Dermis microvascular lymphatic vessel endothelial cell (primary cell): Measurements from ENCODE around the gene TAF3. TPM values are rescaled to one million over a fixed set of nuclear protein-coding genes. Genes with fewer than 3 reads are reported as not detected.
"Not testable (repeated sequence)": the region's sequence is repeated elsewhere in the genome, so short reads cannot be mapped to it uniquely, and the experiment has no call there.

ENCODE experiments used
- DNase-seq, 2 donors: peaks; one replicate each; pipeline versions ENCODE4 v3.0.0 to v3.0.0-alpha.2; 2010; ENCODE audit warnings: low read depth in 2 of 2
- total RNA-seq: library from RNA; depleted of rRNA; stranded (reverse); fragments of >200 nt; gene quantifications from 2 replicates; pipeline ENCODE4 v1.2.1, GENCODE V29; 2014

Gene TAF3, protein sequence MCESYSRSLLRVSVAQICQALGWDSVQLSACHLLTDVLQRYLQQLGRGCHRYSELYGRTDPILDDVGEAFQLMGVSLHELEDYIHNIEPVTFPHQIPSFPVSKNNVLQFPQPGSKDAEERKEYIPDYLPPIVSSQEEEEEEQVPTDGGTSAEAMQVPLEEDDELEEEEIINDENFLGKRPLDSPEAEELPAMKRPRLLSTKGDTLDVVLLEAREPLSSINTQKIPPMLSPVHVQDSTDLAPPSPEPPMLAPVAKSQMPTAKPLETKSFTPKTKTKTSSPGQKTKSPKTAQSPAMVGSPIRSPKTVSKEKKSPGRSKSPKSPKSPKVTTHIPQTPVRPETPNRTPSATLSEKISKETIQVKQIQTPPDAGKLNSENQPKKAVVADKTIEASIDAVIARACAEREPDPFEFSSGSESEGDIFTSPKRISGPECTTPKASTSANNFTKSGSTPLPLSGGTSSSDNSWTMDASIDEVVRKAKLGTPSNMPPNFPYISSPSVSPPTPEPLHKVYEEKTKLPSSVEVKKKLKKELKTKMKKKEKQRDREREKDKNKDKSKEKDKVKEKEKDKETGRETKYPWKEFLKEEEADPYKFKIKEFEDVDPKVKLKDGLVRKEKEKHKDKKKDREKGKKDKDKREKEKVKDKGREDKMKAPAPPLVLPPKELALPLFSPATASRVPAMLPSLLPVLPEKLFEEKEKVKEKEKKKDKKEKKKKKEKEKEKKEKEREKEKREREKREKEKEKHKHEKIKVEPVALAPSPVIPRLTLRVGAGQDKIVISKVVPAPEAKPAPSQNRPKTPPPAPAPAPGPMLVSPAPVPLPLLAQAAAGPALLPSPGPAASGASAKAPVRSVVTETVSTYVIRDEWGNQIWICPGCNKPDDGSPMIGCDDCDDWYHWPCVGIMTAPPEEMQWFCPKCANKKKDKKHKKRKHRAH
- 1.0 and 1.1 TPM in 2 replicates for total RNA-seq

GRCh38 chr10:7818295-7819120 lies at the start of gene TAF3:
Gene TAF3, plus strand, starts transcription at chr10:7818505. Its CDS starts 205 bp downstream, at chr10:7818710.
- DNase-seq, result peak; percentile 72 to 88

- peak; percentile 43 to 72 for DNase-seq
Observed at GRCh38 chr10:7773845-7774801, 44.2 kb upstream of the TAF3 start.

DNA sequence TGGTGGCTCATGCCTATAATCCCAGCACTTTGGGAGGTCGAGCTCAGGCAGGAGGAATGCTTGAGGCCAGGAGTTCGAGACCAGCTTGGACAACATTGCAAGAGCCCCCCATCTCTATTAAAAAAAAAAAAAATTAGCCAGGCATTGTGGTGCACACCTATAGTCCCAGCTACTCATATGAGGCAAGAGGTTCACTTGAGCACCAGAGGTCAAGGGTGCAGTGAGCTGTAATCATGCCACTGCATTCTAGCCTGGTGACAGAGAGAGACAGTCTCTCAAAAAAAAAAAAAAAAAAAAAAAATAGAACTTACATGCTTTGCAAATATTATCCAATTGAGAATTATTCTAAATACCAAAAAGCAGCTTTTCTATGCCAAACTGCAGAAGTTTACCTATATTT lies 41.5 kb upstream of the TAF3 start:
- DNase-seq, result no peak

- DNase-seq, result not testable (repeated sequence)
Observed at GRCh38 chr10:7782194-7782593, 36.1 kb upstream of the TAF3 start.

DNA sequence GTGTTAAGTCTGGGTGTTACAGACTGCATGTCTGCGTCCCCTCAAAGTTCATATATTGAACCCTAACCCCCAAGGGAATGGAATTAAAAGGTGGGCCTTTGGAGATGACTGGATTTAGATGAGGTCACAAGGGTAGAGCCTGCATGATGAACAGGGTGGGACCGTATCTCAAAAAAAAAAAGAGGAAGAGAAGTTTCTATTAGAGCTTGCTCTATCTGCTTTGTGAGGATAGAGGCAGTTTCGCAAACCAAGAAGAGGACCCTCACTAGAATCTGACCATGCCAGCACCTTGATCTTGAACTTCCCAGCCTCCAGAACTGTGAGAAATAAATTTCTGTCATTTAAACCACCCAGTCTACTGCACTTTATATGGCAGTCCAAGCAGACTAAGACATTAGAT lies 31.9 kb upstream of the TAF3 start:
- no peak for DNase-seq

- peak in 1 of 2 donors; percentile 15 for DNase-seq
Observed at GRCh38 chr10:7787150-7787856, 31.0 kb upstream of the TAF3 start.

GRCh38 chr10:7787857-7788638 lies 30.3 kb upstream of the TAF3 start, which contains the start of the genes ATP5F1C and KIN:
Gene ATP5F1C, plus strand, starts transcription at chr10:7788177. Its CDS starts 31 bp downstream, at chr10:7788208.
Gene KIN, minus strand, starts transcription at chr10:7787993. Its CDS starts 60 bp downstream, at chr10:7787933.
- peak; percentile 93 to 98 for DNase-seq

DNA sequence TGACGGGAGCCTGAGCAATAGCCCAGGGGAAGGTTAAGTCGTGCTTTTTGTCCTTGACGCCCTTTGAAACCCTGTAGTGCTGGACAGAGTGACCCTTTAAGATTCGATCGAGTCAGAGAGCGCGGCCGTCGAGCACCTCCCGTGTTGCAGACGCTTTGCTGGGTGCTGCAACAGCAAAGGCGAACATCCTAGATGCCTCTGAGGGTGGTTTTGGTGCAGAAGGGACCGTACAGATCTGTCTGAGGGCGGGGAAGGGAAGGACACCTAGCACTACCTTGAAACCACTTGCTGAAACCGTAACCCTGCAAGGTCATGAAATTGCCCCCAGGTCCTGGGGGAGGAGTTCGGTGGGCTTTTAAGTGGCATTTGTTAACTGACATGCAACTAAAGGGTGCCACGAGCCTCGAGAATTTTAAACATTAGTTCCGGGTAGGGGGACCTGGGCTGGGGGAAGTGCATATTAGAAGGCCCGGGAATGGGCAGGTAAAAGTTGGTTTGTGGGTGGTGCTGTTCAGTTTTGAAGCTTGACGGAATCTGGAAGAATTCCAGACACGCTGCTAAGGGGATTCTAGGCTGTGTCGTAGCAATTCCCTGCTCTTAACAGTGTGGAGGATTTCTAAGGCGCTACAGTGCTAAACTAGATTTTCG lies 29.5 kb upstream of the TAF3 start:
- DNase-seq, result peak in 1 of 2 donors; percentile 29

DNA sequence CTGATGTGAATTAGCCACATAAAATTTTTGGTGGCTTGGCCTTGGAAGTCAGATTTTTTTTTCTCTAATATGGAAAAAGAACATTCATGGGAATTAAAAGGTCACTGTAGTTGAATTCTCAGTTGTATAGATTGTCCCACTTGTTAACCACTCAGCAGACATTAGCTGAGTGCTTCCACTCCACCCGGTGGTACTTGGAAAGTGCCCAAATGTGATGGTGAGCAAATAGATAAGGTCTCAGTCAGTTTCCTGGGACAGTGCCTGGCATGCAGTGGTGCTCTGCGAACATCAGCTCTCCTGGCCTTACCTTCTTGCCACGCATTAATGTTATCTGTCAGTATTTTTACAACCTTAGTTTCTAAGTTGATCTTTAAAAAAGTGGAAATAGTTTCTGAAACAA lies 28.9 kb upstream of the TAF3 start:
- peak in 1 of 2 donors; percentile 5 for DNase-seq

DNA sequence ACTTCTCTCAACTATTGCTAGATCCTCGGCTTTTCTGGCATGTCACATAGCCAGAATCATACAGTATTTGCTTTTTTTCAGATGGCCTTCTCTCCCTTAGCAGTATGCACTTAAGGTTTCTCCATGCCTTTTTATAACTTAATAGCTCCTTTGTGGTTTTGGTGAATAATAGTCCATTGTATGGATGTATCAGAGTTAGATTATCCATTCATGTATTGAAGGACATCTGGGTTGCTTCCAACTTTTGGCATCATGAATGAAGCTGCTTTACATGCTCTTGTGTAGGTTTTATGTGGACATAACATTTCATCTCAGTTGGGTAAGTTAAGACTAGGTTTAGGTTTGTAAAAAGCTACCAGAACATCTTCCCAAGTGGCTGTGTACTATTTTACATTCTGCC lies 25.8 kb upstream of the TAF3 start:
- no peak for DNase-seq

DNA sequence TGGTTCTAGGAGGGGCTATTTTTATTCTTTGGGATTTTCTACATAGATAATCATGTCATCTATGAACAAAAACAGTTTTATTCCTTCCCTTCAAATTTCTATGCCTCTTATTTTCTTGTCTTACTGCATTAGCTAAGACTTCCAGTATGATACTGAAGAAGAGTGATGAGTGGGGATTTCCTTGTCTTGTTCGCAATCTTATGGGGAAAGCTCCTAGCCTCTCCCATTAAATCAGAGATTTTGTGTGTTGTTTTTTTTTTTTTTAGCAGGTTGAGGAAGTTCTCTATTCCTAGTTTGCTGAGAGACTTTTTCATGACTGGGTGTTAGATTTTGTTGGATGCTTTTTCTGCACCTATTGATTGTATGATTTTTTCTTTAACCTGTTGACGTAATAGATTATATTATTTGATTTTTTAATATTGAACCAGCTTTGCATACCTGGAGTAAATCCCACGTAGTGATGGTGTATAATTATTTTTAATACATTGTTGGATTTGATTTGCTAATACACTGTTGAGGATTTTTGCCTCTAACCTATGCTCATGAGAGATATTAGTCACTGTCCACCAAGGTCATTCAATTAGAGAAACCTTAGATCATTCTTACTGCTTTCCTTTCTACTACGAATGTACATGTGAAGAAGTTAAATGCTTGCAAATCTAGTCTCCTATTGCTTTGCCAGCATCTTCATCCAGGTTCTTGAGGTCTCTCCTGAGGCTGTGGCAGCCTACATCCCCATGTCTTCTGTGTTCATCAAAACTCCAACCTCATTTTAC lies 23.9 kb upstream of the TAF3 start:
- DNase-seq, result no peak

- DNase-seq, result peak in 1 of 2 donors; percentile 10
Observed at GRCh38 chr10:7795605-7796004, 22.7 kb upstream of the TAF3 start.

DNA sequence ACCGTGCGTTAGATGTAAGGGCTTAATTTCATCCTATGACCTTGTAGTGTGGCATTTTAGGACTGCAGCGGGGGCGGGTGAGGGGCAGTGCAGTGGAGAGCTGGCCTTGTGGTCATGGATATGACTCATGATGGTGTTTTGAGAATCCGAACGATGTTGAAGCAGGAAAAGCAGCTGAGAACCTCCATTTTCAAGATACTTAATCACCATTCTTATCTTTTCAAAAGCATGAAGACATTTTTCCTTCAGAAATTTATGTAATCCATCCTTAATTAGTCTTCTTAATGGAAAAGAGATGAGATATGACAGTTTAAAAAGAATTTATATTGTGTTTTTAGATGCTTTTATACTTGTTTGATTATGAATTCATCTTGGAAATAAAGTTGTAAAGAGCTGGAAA lies 20.7 kb upstream of the TAF3 start:
- peak in 1 of 2 donors; percentile 75 for DNase-seq

GRCh38 chr10:7802606-7803005 lies 15.7 kb upstream of the TAF3 start:
- no peak for DNase-seq

DNA sequence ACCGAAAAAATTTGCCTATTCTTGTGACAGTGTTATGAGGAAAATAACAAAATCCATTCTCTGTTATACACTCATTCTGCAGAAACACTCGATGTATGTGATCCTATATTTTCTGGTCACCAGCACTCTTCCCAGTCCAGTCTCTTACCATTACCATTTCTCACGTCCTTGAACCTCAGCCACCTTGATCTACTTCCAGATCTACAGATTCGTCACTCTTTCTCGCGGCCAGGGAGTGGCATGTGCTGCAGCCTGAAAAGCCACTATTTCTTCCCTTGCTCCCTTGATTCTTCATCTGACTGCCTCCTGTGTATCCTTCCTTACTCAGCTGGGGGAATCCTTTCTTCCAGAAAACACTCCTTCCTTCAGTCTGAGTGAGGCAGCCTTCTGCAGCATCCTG lies 14.1 kb upstream of the TAF3 start:
- no peak for DNase-seq

DNA sequence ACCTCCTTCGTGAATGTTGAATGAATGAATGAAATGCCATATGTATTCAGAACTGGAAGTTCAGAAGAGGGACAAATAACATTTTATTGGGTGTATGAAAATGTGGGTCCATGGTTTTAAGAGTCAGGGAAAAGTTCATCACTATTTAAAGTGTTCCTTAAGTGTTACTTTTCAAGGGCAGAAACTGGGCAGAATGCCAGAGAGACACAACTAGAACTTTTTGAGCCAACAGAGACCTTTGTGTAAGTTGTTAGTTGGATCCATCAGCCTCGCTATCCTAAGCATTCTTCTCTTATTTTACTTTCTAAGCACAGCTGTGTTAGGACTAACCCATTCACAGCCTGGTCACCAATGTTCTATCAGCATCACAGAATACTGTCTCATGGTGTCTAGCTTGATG lies 13.6 kb upstream of the TAF3 start:
- DNase-seq, result no peak

DNA sequence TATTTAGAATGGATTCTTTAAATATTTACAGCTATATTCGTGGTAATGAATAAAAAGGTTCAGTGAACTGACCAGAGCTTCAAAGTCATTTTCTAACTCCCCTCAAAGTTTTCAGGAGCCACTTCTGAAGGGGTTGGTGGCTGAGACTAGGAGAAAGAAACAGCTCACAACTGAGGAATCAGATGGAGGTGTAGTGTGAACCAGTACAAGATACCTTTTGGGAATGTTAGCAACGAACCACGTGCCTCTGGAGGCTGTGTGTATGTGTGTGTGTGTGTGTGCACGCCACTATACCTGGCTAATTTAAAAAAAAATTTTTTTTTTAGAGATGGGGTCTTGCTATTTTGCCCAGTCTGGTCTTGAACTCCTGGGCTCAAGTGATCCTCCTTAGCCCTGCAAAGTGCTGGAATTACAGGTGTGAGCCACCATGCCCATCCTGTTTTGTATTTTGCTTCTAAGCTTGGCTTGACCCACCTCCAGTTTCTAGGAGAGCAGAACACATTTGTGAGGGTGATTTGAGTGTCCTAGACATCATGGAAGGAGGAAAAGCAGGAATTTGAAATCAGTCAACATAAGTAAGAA lies 9.5 kb upstream of the TAF3 start:
- DNase-seq, result no peak
